Stimulated activated CD8-positive, alpha-beta memory T cell treated with anti-CD3 and anti-CD28 coated beads, Interleukin-4, amount 100 ng/mL, for 1 hour (primary cell): ENCODE measurements around the gene CFAP53.
A peak's percentile ranks its signal among the peaks of the same experiment; 100 is the strongest.

Experiments
- DNase-seq, 2 donors: peaks; one replicate each; pipeline ENCODE4 v3.0.0-alpha.2; 2020; ENCODE audit warnings: low read depth in 2 of 2, low spot score in 1 of 2

CFAP53 gene

GRCh38 chr18:50196261-50196660, 70.0 kb downstream of the CFAP53 start:
- no peak for DNase-seq

GRCh38 chr18:50195689-50196088, 70.6 kb downstream of the CFAP53 start:
- DNase-seq: no peak

GRCh38 chr18:50194631-50195532, 71.4 kb downstream of the CFAP53 start, which contains the start of gene MYO5B:
TSS of gene MYO5B (minus strand) at chr18:50195147. CDS start at chr18:50194793, 354 bp downstream.
- DNase-seq: peak in 1 of 2 donors; percentile 6

- DNase-seq: no peak
Measured at GRCh38 chr18:50193796-50194630, 72.3 kb downstream of the CFAP53 start.

- no peak for DNase-seq
Measured at GRCh38 chr18:50192995-50193795, 73.1 kb downstream of the CFAP53 start.

GRCh38 chr18:50190926-50191325, 75.4 kb downstream of the CFAP53 start:
- no peak for DNase-seq

- no peak for DNase-seq
Measured at GRCh38 chr18:50190236-50190635, 76.1 kb downstream of the CFAP53 start.

GRCh38 chr18:50189160-50189559, 77.1 kb downstream of the CFAP53 start:
- DNase-seq: no peak

- no peak for DNase-seq
Measured at GRCh38 chr18:50188652-50189051, 77.6 kb downstream of the CFAP53 start.

GRCh38 chr18:50187659-50188058, 78.6 kb downstream of the CFAP53 start:
- no peak for DNase-seq

GRCh38 chr18:50186385-50186784, 79.9 kb downstream of the CFAP53 start:
- DNase-seq: no peak

- DNase-seq: no peak
Measured at GRCh38 chr18:50183556-50183955, 82.7 kb downstream of the CFAP53 start.

- no peak for DNase-seq
Measured at GRCh38 chr18:50182511-50182910, 83.8 kb downstream of the CFAP53 start.

- no peak for DNase-seq
Measured at GRCh38 chr18:50181590-50181989, 84.7 kb downstream of the CFAP53 start.

- DNase-seq: no peak
Measured at GRCh38 chr18:50179465-50179864, 86.8 kb downstream of the CFAP53 start.

GRCh38 chr18:50177294-50177992, 88.9 kb downstream of the CFAP53 start:
- DNase-seq: no peak
